Mucosa of descending colon (tissue), 3 donors: ENCODE measurements around the gene CEACAM18. TPM values are rescaled to one million over a fixed set of nuclear protein-coding genes. Genes with fewer than 3 reads are reported as not detected.

Experiments
- ATAC-seq: fragments of 200-7000 bp; cut with Tn5 transposase; one replicate; pipeline ENCODE4 v1.9.1; 2020; ENCODE audit warnings: mild to moderate bottlenecking, moderate library complexity
- DNase-seq, 3 donors: peaks; one replicate each; pipeline ENCODE4 v3.0.0-alpha.2; 2020
- H3K36me3 ChIP-seq: fragments of 200-600 bp; one replicate; pipeline ENCODE4 v1.8.0; 2021; ENCODE audit warnings: low read depth, mild to moderate bottlenecking
- H3K4me1 ChIP-seq: fragments of 200-600 bp; one replicate; pipeline ENCODE4 v1.8.0; 2021; ENCODE audit warnings: low read depth, mild to moderate bottlenecking
- H3K4me3 ChIP-seq: fragments of 200-600 bp; one replicate; pipeline ENCODE4 v1.8.0; 2021; ENCODE audit warnings: mild to moderate bottlenecking
- H3K9me3 ChIP-seq: fragments of 200-600 bp; one replicate; pipeline ENCODE4 v1.8.0; 2021; ENCODE audit warnings: mild to moderate bottlenecking
- CTCF ChIP-seq: fragments of 200-600 bp; IDR thresholded peaks from one replicate; pipeline ENCODE4 v1.8.0; 2022; ENCODE audit warnings: antibody characterized with exemption, mild to moderate bottlenecking
- intact Hi-C, 2 donors: fragments of 100-400 bp; cut with DNase I in 1 of 2; cut with micrococcal nuclease in 1 of 2; formaldehyde crosslinking; loops; one replicate each; pipeline versions ENCODE4 v1.11.0 to v1.11.1; 2022; cut with DNase I, micrococcal nuclease
- total RNA-seq, 3 donors: library from RNA; stranded (reverse); fragmentation: NEBNext Ultra II Directional in 2 of 3; extraction: Animal tissue kit (Norgen Biotek cat#: 25700) in 2 of 3; gene quantifications; one replicate each; pipeline versions ENCODE4 v1.2.1 to v1.2.4, GENCODE V29; 2021 to 2023
- donor health status: DM: no; HTN: no; CAD: no; lungs with moderate emphysema.
- donor health status: DM: no; HTN: no; CAD: no.
- donor health status: DM: no; HTN: yes; CAD: no.

Gene CEACAM18
- total RNA-seq, 3 donors from 2014 or later, result 0.58 TPM; not detected in 2

- no peak for TF ChIP-seq CTCF
- no peaks in the 10 kb centered on the region for H3K36me3 ChIP-seq
- intact Hi-C loops, result loop anchor here in 1 of 2 donors (5.0 kb wide), 1 partner anchor 180 kb away; no protein-coding TSS in a partner anchor
- DNase-seq (no peak), ATAC-seq (no peak)
- H3K4me1 ChIP-seq, result no peaks in the 10 kb centered on the region
- H3K9me3 ChIP-seq, result no peaks in the 10 kb centered on the region
- no peak overlapping the region for H3K4me3 ChIP-seq
Measured at GRCh38 chr19:51477344-51477743, 995 bp upstream of the CEACAM18 start.

GRCh38 chr19:51479531-51480331 is 1.4 kb downstream of the CEACAM18 start:
- DNase-seq (no peak), ATAC-seq (no peak)
- H3K4me3 ChIP-seq, result no peak overlapping the region
- H3K36me3 ChIP-seq, result no peaks in the 10 kb centered on the region
- no peak for TF ChIP-seq CTCF
- no peaks in the 10 kb centered on the region for H3K9me3 ChIP-seq
- intact Hi-C loops, result loop anchor here in 1 of 2 donors (5.0 kb wide), 1 partner anchor 178 kb away; no protein-coding TSS in a partner anchor
- no peaks in the 10 kb centered on the region for H3K4me1 ChIP-seq

- no peak for TF ChIP-seq CTCF
- no peaks in the 10 kb centered on the region for H3K9me3 ChIP-seq
- DNase-seq (no peak), ATAC-seq (no peak)
- no peaks in the 10 kb centered on the region for H3K4me1 ChIP-seq
- intact Hi-C loops, result no loop called here
- no peaks in the 10 kb centered on the region for H3K36me3 ChIP-seq
- H3K4me3 ChIP-seq, result no peak overlapping the region
Measured at GRCh38 chr19:51480590-51480989, 2.3 kb downstream of the CEACAM18 start.

- Histone ChIP-seq H3K9me3 (no peaks in the 10 kb centered on the region), H3K4me3 (no peak overlapping the region), H3K36me3 (no peaks in the 10 kb centered on the region), H3K4me1 (no peaks in the 10 kb centered on the region)
- intact Hi-C loops, result no loop called here
- TF ChIP-seq CTCF, result no peak
- DNase-seq, result no peak
- no peak for ATAC-seq
Measured at GRCh38 chr19:51485960-51486660, 7.8 kb downstream of the CEACAM18 start.

GRCh38 chr19:51488491-51488890 is 10.2 kb downstream of the CEACAM18 start:
- DNase-seq, result no peak
- TF ChIP-seq CTCF, result no peak
- Histone ChIP-seq H3K4me3 (no peak overlapping the region), H3K9me3 (no peaks in the 10 kb centered on the region), H3K4me1 (no peaks in the 10 kb centered on the region), H3K36me3 (no peaks in the 10 kb centered on the region)
- intact Hi-C loops, result no loop called here
- no peak for ATAC-seq
